ENCODE measurements around the gene DIPK1B.

DIPK1B gene

DNA sequence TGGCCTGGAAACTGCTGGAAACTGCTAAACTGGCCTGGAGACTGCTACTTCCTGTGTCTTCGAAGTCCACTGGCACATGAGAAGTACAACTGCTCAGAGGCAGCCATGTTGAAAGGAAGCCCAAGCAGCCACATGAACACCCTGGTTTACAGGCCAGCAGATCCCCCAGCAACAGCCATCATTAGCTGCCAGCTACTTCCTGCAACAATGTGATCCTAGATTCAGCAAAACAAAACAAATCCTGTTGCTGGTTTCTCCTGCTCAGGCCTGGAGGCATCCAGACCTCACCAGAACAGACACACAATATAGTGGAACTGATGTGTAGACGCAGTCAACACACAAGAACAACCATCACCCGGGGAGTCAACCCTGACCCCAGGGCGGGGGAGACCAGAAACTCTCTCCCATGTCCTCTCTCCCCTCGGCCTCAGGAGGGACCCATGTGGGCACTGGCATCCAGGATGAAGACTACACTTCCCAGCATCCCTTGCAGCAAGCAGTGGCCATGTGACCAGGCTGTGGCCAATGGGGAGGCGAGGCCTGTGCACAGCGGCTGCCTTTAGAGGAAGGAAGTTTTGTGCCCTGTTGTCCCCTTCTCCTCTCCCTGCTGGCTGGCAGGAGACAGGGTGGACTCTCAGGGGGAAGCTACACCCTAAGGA lies 61.1 kb downstream of the DIPK1B start:
- Mint-ChIP-seq H3K36me3 (ENCODE audit: low read depth) (peaks cover 3% of the 10 kb centered on the region), H3K27ac (no peak overlapping the region), H3K4me1 (peaks cover 2% of the 10 kb centered on the region), H3K4me3 (no peak overlapping the region), H3K9me3 (peaks cover 7% of the 10 kb centered on the region), H3K27me3 (peaks cover 11% of the 10 kb centered on the region)
- peak; percentile 57 for ATAC-seq
- peak; percentile 37 for DNase-seq
